Ovary (tissue), 9 donors: Measurements from ENCODE around the gene IL1B. TPM values are rescaled to one million over a fixed set of nuclear protein-coding genes. Genes with fewer than 3 reads are reported as not detected.
"Not testable (repeated sequence)": the region's sequence is repeated elsewhere in the genome, so short reads cannot be mapped to it uniquely, and the experiment has no call there.

Experiments used
- DNase-seq, 5 donors: peaks; one replicate each; pipeline ENCODE4 v3.0.0-alpha.2; 2019 to 2020
- H3K27ac ChIP-seq, 2 donors: fragments of 200-600 bp; one replicate each; pipeline versions ENCODE4 v1.5.1 to v1.8.0; 2019 to 2022
- H3K27me3 ChIP-seq: fragments of 200-600 bp; one replicate; pipeline ENCODE4 v1.8.0; 2022
- H3K36me3 ChIP-seq: fragments of 200-600 bp; sonication (generic); one replicate; pipeline ENCODE4 v1.5.1; 2019
- H3K4me1 ChIP-seq: one replicate; pipeline ENCODE4 v1.8.1; 2013; ENCODE audit warnings: mild to moderate bottlenecking, moderate library complexity; ENCODE audit not compliant: insufficient read depth
- H3K4me3 ChIP-seq: fragments of 200-600 bp; sonication (generic); one replicate; pipeline ENCODE4 v1.5.1; 2017
- H3K9me3 ChIP-seq, 2 donors: fragments of 200-600 bp in 1 of 2; sonication (generic) in 1 of 2; one replicate each; pipeline versions ENCODE4 v1.5.1 to v1.8.1; 2013 to 2019; ENCODE audit warnings: mild to moderate bottlenecking in 1 of 2, moderate library complexity in 1 of 2
- EP300 ChIP-seq: sonication (generic); formaldehyde crosslinking; IDR thresholded peaks from one replicate; pipeline ENCODE4 v1.6.1; 2017; ENCODE audit warnings: antibody characterized with exemption
- POLR2A ChIP-seq: fragments of 450-650 bp; IDR thresholded peaks from one replicate; pipeline ENCODE4 v1.6.1; 2017; ENCODE audit warnings: antibody characterized with exemption, mild to moderate bottlenecking, moderate library complexity
- WGBS, 3 donors: extraction: QIAGEN DNeasy Blood & Tissue Kit in 1 of 3; methylation state at CpG; one replicate each; pipeline versions ENCODE4 v1.1.5 to v1.1.7; 2013 to 2017; 5-methylcytosine and 5-hydroxymethylcytosine counted together
- intact Hi-C, 4 donors: fragments of 100-400 bp; cut with DNase I; formaldehyde crosslinking; loops; one replicate each; pipeline versions ENCODE4 v1.11.0 to v1.15.1; 2022 to 2023
- polyA plus RNA-seq, 2 donors: library from polyadenylated mRNA; stranded (reverse); fragments of 200-250 nt in 1 of 2; fragments of 350-450 nt in 1 of 2; fragmentation: Illumina TruSeq in 1 of 2; extraction: RNeasy Lipid Tissue Mini Kit (QIAGEN cat#74804) in 1 of 2; gene quantifications; one replicate each; pipeline ENCODE4 v1.2.3, GENCODE V29; 2013 to 2014
- total RNA-seq, 7 donors: library from RNA; depleted of rRNA in 2 of 7; stranded (reverse); fragments of >200 nt in 2 of 7; fragmentation: NEBNext Ultra II Directional in 3 of 7; extraction: Animal tissue kit (Norgen Biotek cat#: 25700) in 3 of 7; gene quantifications; one replicate each; pipeline versions ENCODE4 v1.1.0 to v1.2.4, GENCODE V29; 2016 to 2023
- TF ChIP-seq, protein P1 (sequence below), 3 donors: fragments of 450-650 bp in 2 of 3; fragments of 200-600 bp in 1 of 3; IDR thresholded peaks; one replicate each; pipeline versions ENCODE4 v1.5.1 to v1.8.0; 2016 to 2022; ENCODE audit warnings: antibody characterized with exemption in 3 of 3, mild to moderate bottlenecking in 1 of 3
- donor health status: DM: no; HTN: no; CAD: no; lungs with moderate emphysema.
- donor health status: DM: no; HTN: no; CAD: no.
- donor health status: Bipolar disorder and iron deficiency.
- donor health status: DM: yes; HTN: yes; CAD: no.
- donor health status: DM: no; HTN: no; CAD: no.
- donor health status: DM: yes; HTN: yes; CAD: no.

Gene IL1B
- total and polyA plus RNA-seq, 9 donors = 0.39 to 5.2 (median 2.3) TPM; not detected in 1

DNA sequence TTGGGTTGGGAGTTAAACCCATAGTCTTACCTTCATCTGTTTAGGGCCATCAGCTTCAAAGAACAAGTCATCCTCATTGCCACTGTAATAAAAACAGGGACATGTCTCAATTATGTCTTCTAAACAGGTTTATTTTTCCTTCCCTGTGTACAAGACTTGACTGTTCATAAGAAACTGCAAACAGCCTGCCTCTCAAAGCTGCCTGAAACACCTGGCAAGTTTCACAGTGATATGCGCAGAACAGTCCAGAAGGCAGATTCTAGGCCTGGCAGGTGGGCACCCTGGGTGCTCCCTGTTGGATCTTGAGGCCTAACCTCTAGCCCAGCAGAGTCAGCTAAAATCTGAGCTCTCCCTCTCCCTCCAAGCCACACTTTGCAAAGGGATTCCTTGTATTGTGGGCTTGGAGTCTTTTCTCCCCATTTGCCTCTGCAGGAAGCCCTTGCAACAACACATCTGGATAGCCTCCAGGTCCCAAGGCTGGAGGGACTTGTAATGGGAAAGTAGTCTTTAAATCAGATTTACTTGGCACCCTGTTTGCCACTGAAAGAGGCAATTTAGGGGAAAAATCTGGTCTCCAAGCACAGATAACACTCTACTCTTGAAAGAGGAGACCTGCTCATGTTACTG is 930 bp downstream of the IL1B start:
- DNase-seq = no peak
- no peaks in the 10 kb centered on the region for H3K36me3 ChIP-seq
- no peaks in the 10 kb centered on the region for H3K27me3 ChIP-seq
- intact Hi-C loops = no loop called here
- no peaks in the 10 kb centered on the region for H3K9me3 ChIP-seq
- H3K4me1 ChIP-seq = no peaks in the 10 kb centered on the region
- TF ChIP-seq POLR2A (no peak), EP300 (no peak)
- TF ChIP-seq, protein P1, sequence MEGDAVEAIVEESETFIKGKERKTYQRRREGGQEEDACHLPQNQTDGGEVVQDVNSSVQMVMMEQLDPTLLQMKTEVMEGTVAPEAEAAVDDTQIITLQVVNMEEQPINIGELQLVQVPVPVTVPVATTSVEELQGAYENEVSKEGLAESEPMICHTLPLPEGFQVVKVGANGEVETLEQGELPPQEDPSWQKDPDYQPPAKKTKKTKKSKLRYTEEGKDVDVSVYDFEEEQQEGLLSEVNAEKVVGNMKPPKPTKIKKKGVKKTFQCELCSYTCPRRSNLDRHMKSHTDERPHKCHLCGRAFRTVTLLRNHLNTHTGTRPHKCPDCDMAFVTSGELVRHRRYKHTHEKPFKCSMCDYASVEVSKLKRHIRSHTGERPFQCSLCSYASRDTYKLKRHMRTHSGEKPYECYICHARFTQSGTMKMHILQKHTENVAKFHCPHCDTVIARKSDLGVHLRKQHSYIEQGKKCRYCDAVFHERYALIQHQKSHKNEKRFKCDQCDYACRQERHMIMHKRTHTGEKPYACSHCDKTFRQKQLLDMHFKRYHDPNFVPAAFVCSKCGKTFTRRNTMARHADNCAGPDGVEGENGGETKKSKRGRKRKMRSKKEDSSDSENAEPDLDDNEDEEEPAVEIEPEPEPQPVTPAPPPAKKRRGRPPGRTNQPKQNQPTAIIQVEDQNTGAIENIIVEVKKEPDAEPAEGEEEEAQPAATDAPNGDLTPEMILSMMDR (IDR thresholded peaks at IDR 0.05) = no peak
- H3K4me3 ChIP-seq = no peak overlapping the region
- no peak overlapping the region for H3K27ac ChIP-seq
- WGBS, 3 donors = 82 to 95% (median 83%) methylated on average over 1 of the region's 1 CpG

DNA sequence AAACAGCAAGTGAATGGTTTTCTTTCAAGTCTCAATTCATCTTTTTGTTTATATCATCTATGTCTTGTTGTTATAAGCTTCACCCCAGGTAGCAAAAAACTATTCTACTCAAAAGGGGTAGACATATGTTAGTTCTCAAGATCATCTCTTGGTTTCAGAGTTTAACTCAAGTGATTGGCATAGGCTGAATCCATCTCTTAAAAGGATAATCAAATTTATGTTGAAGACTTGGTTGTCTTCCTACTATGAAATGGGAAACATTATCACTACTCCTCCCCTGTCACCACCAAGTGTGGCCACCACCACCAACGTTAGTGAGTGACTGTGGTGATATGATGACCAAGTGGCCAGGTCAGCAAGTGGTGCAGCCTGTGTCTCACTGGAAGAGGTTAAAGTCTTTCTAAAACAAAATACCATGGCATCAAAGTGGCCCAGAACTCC is 1.5 kb downstream of the IL1B start:
- Histone ChIP-seq H3K4me1 (no peaks in the 10 kb centered on the region), H3K27ac (no peak overlapping the region), H3K36me3 (no peaks in the 10 kb centered on the region), H3K27me3 (no peaks in the 10 kb centered on the region), H3K9me3 (no peaks in the 10 kb centered on the region), H3K4me3 (no peak overlapping the region)
- no peak for DNase-seq
- TF ChIP-seq, protein P1 (IDR thresholded peaks at IDR 0.05) = no peak
- TF ChIP-seq EP300 = no peak
- no peak for TF ChIP-seq POLR2A
- intact Hi-C loops = no loop called here
- 70 to 72% (median 71%) methylated on average over 1 of the region's 1 CpG for WGBS, 3 donors

DNA sequence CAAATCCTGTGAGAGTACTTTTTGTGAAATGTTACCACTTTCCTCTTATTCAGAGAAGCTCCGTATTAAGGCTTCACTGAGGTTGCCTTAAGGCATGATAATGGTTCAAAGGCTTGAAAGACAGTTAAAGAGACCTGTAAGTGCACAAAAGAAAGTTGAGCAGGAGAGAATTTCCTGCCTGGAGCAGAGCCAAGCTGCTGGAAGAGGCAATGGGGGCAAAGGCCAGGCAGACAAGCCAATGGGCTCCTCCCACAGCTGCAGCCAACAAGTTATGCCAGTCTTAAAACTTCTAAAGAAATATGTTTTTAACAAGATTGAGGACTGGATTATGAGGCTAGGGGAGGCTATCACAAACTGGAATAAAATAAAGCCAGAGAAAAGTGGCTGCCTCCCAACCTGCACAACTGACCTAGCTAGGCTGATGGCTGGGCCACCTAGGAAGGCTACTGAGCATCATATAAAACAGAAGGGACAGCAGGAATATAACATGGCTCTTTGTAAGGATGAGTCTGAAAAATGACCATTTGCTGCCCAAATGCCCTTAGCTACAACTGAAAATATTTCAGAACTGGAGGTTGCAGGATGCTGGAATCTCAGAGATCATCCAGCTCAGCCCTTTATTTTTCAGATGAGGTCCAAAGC is 2.1 kb downstream of the IL1B start:
- 37 to 61% (median 44%) methylated on average over 1 of the region's 1 CpG for WGBS, 3 donors
- TF ChIP-seq EP300 (no peak), POLR2A (no peak)
- TF ChIP-seq, protein P1 (IDR thresholded peaks at IDR 0.05) = no peak

DNA sequence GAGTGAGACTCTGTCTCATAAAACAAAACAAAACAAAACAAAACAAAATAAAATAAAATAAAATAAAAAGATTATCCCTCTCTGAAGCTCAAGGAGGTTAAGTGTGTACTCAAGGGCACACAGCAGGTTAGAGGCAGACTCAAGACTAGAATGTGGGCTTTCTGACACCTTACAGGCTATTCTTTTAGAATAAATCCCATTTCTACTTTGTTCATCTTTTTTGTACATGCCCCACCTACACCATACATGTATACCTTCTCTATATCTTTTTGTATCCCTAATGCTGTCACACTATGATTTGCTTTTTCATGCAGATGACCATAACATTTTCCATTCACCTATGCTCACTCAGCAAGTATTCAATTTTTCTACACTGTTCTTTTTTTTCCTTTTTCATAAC is 2.6 kb downstream of the IL1B start:
- intact Hi-C loops = no loop called here
- TF ChIP-seq POLR2A (no peak), EP300 (no peak)
- TF ChIP-seq, protein P1 (IDR thresholded peaks at IDR 0.05) = no peak
- no peaks in the 10 kb centered on the region for H3K27me3 ChIP-seq

More for the DNA sequence above, 2.1 kb downstream of the IL1B start:
- H3K27ac ChIP-seq = no peak overlapping the region
- no peaks in the 10 kb centered on the region for H3K36me3 ChIP-seq
- H3K4me1 ChIP-seq = no peaks in the 10 kb centered on the region
- H3K27me3 ChIP-seq = no peaks in the 10 kb centered on the region
- intact Hi-C loops = no loop called here
- H3K4me3 ChIP-seq = no peak overlapping the region
- no peaks in the 10 kb centered on the region for H3K9me3 ChIP-seq
- no peak for DNase-seq

DNA sequence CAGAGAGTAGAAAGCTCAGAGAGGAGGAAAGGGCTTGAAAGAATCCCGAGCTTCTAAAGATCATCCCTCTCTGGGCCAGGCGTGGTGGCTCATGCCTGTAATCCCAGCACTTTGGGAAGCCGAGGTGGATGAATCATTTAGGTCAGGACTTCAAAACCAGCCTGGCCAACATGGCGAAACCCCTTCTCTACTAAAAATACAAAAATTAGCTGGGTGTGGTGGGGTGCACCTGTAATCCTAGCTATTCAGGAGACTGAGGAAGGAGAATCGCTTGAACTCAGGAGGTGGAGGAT is 3.0 kb downstream of the IL1B start:
- 93 to 97% (median 95%) methylated on average over 5 of the region's 5 CpGs for WGBS, 3 donors
- H3K4me1 ChIP-seq, H3K9me3 ChIP-seq, DNase-seq, intact Hi-C loops, H3K36me3 ChIP-seq, H3K27me3 ChIP-seq, H3K27ac ChIP-seq, H3K4me3 ChIP-seq: not testable (repeated sequence)

More for the DNA sequence above, 2.6 kb downstream of the IL1B start:
- no peak for DNase-seq
- no peak overlapping the region for H3K4me3 ChIP-seq
- H3K36me3 ChIP-seq = no peaks in the 10 kb centered on the region
- H3K4me1 ChIP-seq = no peaks in the 10 kb centered on the region
- no peaks in the 10 kb centered on the region for H3K9me3 ChIP-seq
- no peak overlapping the region for H3K27ac ChIP-seq
